Suprapubic skin (tissue), 4 donors: ENCODE data around the gene PIP4P1.

Experiments
- EP300 ChIP-seq: sonication (generic); formaldehyde crosslinking; IDR thresholded peaks from one replicate; pipeline ENCODE4 v1.6.1; 2017; ENCODE audit warnings: antibody characterized with exemption
- POLR2A ChIP-seq, 2 donors: fragments of 450-650 bp; IDR thresholded peaks; one replicate each; pipeline ENCODE4 v1.6.1; 2017; ENCODE audit warnings: antibody characterized with exemption in 2 of 2, mild to moderate bottlenecking in 2 of 2, moderate library complexity in 2 of 2
- POLR2AphosphoS5 ChIP-seq, 3 donors: sonication (generic); formaldehyde crosslinking; IDR thresholded peaks; one replicate each; pipeline ENCODE4 v1.6.1; 2017; ENCODE audit warnings: antibody characterized with exemption in 3 of 3
- TF ChIP-seq, protein P1 (sequence below), 2 donors: fragments of 200-600 bp in 1 of 2; fragments of 450-650 bp in 1 of 2; sonication (generic) in 1 of 2; IDR thresholded peaks; one replicate each; pipeline ENCODE4 v1.5.1; 2016 to 2019; ENCODE audit warnings: antibody characterized with exemption in 2 of 2, mild to moderate bottlenecking in 1 of 2, moderate library complexity in 1 of 2

DNA sequence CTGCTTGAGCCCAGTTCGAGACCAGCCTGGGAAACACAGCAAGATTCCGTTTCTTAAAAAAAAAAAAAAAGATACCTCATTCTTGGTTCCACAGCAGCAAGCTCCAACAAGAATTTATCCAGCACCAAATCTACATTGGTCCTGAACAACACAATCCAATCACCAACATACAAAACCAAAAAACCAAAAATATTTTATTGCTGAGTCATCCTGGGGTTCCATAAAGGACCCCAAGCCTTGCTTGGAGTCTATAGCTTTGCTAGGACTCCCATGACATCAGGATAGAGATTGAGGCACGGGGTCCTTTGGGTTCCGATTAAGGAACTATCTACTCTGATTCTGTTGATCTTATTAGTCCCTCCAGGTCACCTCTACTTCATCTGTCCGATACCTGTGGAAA lies 14.3 kb downstream of the PIP4P1 start:
- TF ChIP-seq POLR2A (IDR thresholded peaks at IDR 0.05) = no peak
- no peak for TF ChIP-seq POLR2AphosphoS5 (IDR thresholded peaks at IDR 0.05)
- TF ChIP-seq, protein P1, sequence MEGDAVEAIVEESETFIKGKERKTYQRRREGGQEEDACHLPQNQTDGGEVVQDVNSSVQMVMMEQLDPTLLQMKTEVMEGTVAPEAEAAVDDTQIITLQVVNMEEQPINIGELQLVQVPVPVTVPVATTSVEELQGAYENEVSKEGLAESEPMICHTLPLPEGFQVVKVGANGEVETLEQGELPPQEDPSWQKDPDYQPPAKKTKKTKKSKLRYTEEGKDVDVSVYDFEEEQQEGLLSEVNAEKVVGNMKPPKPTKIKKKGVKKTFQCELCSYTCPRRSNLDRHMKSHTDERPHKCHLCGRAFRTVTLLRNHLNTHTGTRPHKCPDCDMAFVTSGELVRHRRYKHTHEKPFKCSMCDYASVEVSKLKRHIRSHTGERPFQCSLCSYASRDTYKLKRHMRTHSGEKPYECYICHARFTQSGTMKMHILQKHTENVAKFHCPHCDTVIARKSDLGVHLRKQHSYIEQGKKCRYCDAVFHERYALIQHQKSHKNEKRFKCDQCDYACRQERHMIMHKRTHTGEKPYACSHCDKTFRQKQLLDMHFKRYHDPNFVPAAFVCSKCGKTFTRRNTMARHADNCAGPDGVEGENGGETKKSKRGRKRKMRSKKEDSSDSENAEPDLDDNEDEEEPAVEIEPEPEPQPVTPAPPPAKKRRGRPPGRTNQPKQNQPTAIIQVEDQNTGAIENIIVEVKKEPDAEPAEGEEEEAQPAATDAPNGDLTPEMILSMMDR (IDR thresholded peaks at IDR 0.05) = no peak
- TF ChIP-seq EP300 = no peak
